Measurements from ENCODE around the gene CRB2.

The CRB2 gene

GRCh38 chr9:123365287-123365880 lies 9.4 kb downstream of the CRB2 start:
- no peak overlapping the region for H3K27ac ChIP-seq (ENCODE audit: low read depth, low read length)
- no peaks in the 10 kb centered on the region for H3K36me3 ChIP-seq (ENCODE audit: control insufficient read depth, insufficient read depth, low read length)
- H3K9ac ChIP-seq (ENCODE audit: low read length), result no peak overlapping the region
- no peaks in the 10 kb centered on the region for H3K4me1 ChIP-seq (ENCODE audit: control insufficient read depth, insufficient read depth, low read length)
- peaks cover 10% of the 10 kb centered on the region for H3K27me3 ChIP-seq (ENCODE audit: control insufficient read depth, insufficient read depth, low read length)
- no peak overlapping the region for H3K4me3 ChIP-seq (ENCODE audit: low read length)

GRCh38 chr9:123365881-123366528 lies 10.0 kb downstream of the CRB2 start:
- no peak overlapping the region for H3K27ac ChIP-seq (ENCODE audit: low read depth, low read length)
- H3K36me3 ChIP-seq (ENCODE audit: control insufficient read depth, insufficient read depth, low read length), result no peaks in the 10 kb centered on the region
- peaks cover 10% of the 10 kb centered on the region for H3K27me3 ChIP-seq (ENCODE audit: control insufficient read depth, insufficient read depth, low read length)
- H3K4me1 ChIP-seq (ENCODE audit: control insufficient read depth, insufficient read depth, low read length), result no peaks in the 10 kb centered on the region
- H3K9ac ChIP-seq (ENCODE audit: low read length), result no peak overlapping the region
- no peak overlapping the region for H3K4me3 ChIP-seq (ENCODE audit: low read length)

GRCh38 chr9:123368023-123368422 lies 12.0 kb downstream of the CRB2 start:
- H3K4me3 ChIP-seq (ENCODE audit: low read length), result no peak overlapping the region
- no peaks in the 10 kb centered on the region for H3K36me3 ChIP-seq (ENCODE audit: control insufficient read depth, insufficient read depth, low read length)
- H3K4me1 ChIP-seq (ENCODE audit: control insufficient read depth, insufficient read depth, low read length), result no peaks in the 10 kb centered on the region
- no peak overlapping the region for H3K27ac ChIP-seq (ENCODE audit: low read depth, low read length)
- no peak overlapping the region for H3K9ac ChIP-seq (ENCODE audit: low read length)
- peaks cover 20% of the 10 kb centered on the region for H3K27me3 ChIP-seq (ENCODE audit: control insufficient read depth, insufficient read depth, low read length)

GRCh38 chr9:123368536-123369153 lies 12.6 kb downstream of the CRB2 start:
- H3K27me3 ChIP-seq (ENCODE audit: control insufficient read depth, insufficient read depth, low read length), result peaks cover 21% of the 10 kb centered on the region
- H3K9ac ChIP-seq (ENCODE audit: low read length), result no peak overlapping the region
- H3K4me3 ChIP-seq (ENCODE audit: low read length), result no peak overlapping the region
- no peaks in the 10 kb centered on the region for H3K4me1 ChIP-seq (ENCODE audit: control insufficient read depth, insufficient read depth, low read length)
- no peak overlapping the region for H3K27ac ChIP-seq (ENCODE audit: low read depth, low read length)
- no peaks in the 10 kb centered on the region for H3K36me3 ChIP-seq (ENCODE audit: control insufficient read depth, insufficient read depth, low read length)

- no peak overlapping the region for H3K4me3 ChIP-seq (ENCODE audit: low read length)
- no peaks in the 10 kb centered on the region for H3K4me1 ChIP-seq (ENCODE audit: control insufficient read depth, insufficient read depth, low read length)
- H3K9ac ChIP-seq (ENCODE audit: low read length), result no peak overlapping the region
- peaks cover 23% of the 10 kb centered on the region for H3K27me3 ChIP-seq (ENCODE audit: control insufficient read depth, insufficient read depth, low read length)
- no peaks in the 10 kb centered on the region for H3K36me3 ChIP-seq (ENCODE audit: control insufficient read depth, insufficient read depth, low read length)
- H3K27ac ChIP-seq (ENCODE audit: low read depth, low read length), result no peak overlapping the region
These were observed 13.3 kb downstream of the CRB2 start for GRCh38 chr9:123369296-123369695.

GRCh38 chr9:123370108-123370507 lies 14.1 kb downstream of the CRB2 start:
- H3K27me3 ChIP-seq (ENCODE audit: control insufficient read depth, insufficient read depth, low read length), result peaks cover 27% of the 10 kb centered on the region
- H3K9ac ChIP-seq (ENCODE audit: low read length), result no peak overlapping the region
- no peak overlapping the region for H3K27ac ChIP-seq (ENCODE audit: low read depth, low read length)
- H3K36me3 ChIP-seq (ENCODE audit: control insufficient read depth, insufficient read depth, low read length), result no peaks in the 10 kb centered on the region
- no peak overlapping the region for H3K4me3 ChIP-seq (ENCODE audit: low read length)
- H3K4me1 ChIP-seq (ENCODE audit: control insufficient read depth, insufficient read depth, low read length), result no peaks in the 10 kb centered on the region

GRCh38 chr9:123370526-123371227 lies 14.7 kb downstream of the CRB2 start:
- Histone ChIP-seq H3K36me3 (ENCODE audit: control insufficient read depth, insufficient read depth, low read length) (no peaks in the 10 kb centered on the region), H3K27ac (ENCODE audit: low read depth, low read length) (no peak overlapping the region), H3K4me1 (ENCODE audit: control insufficient read depth, insufficient read depth, low read length) (peaks cover under 1% of the 10 kb centered on the region), H3K4me3 (ENCODE audit: low read length) (no peak overlapping the region), H3K9ac (ENCODE audit: low read length) (no peak overlapping the region), H3K27me3 (ENCODE audit: control insufficient read depth, insufficient read depth, low read length) (peaks cover 28% of the 10 kb centered on the region)

GRCh38 chr9:123371228-123371584 lies 15.2 kb downstream of the CRB2 start:
- Histone ChIP-seq H3K9ac (ENCODE audit: low read length) (no peak overlapping the region), H3K27ac (ENCODE audit: low read depth, low read length) (no peak overlapping the region), H3K36me3 (ENCODE audit: control insufficient read depth, insufficient read depth, low read length) (no peaks in the 10 kb centered on the region), H3K27me3 (ENCODE audit: control insufficient read depth, insufficient read depth, low read length) (peaks cover 28% of the 10 kb centered on the region), H3K4me1 (ENCODE audit: control insufficient read depth, insufficient read depth, low read length) (peaks cover 3% of the 10 kb centered on the region), H3K4me3 (ENCODE audit: low read length) (no peak overlapping the region)

GRCh38 chr9:123371805-123372590 lies 16.0 kb downstream of the CRB2 start:
- H3K4me3 ChIP-seq (ENCODE audit: low read length), result no peak overlapping the region
- peaks cover 28% of the 10 kb centered on the region for H3K27me3 ChIP-seq (ENCODE audit: control insufficient read depth, insufficient read depth, low read length)
- H3K27ac ChIP-seq (ENCODE audit: low read depth, low read length), result no peak overlapping the region
- H3K9ac ChIP-seq (ENCODE audit: low read length), result no peak overlapping the region
- H3K4me1 ChIP-seq (ENCODE audit: control insufficient read depth, insufficient read depth, low read length), result peaks cover 3% of the 10 kb centered on the region
- no peaks in the 10 kb centered on the region for H3K36me3 ChIP-seq (ENCODE audit: control insufficient read depth, insufficient read depth, low read length)

- no peak overlapping the region for H3K27ac ChIP-seq (ENCODE audit: low read depth, low read length)
- peaks cover 3% of the 10 kb centered on the region for H3K4me1 ChIP-seq (ENCODE audit: control insufficient read depth, insufficient read depth, low read length)
- H3K36me3 ChIP-seq (ENCODE audit: control insufficient read depth, insufficient read depth, low read length), result no peaks in the 10 kb centered on the region
- peaks cover 26% of the 10 kb centered on the region for H3K27me3 ChIP-seq (ENCODE audit: control insufficient read depth, insufficient read depth, low read length)
- H3K9ac ChIP-seq (ENCODE audit: low read length), result no peak overlapping the region
- no peak overlapping the region for H3K4me3 ChIP-seq (ENCODE audit: low read length)
These were observed 16.9 kb downstream of the CRB2 start for GRCh38 chr9:123372766-123373446.

GRCh38 chr9:123373447-123373923 lies 17.5 kb downstream of the CRB2 start:
- no peak overlapping the region for H3K27ac ChIP-seq (ENCODE audit: low read depth, low read length)
- H3K27me3 ChIP-seq (ENCODE audit: control insufficient read depth, insufficient read depth, low read length), result peaks cover 24% of the 10 kb centered on the region
- H3K9ac ChIP-seq (ENCODE audit: low read length), result no peak overlapping the region
- no peaks in the 10 kb centered on the region for H3K36me3 ChIP-seq (ENCODE audit: control insufficient read depth, insufficient read depth, low read length)
- peaks cover 3% of the 10 kb centered on the region for H3K4me1 ChIP-seq (ENCODE audit: control insufficient read depth, insufficient read depth, low read length)
- H3K4me3 ChIP-seq (ENCODE audit: low read length), result no peak overlapping the region

Measured in rectal smooth muscle tissue (tissue), 1 donor.